Right lung (tissue), 10 donors: ENCODE measurements around the gene RNF34. TPM values are rescaled to one million over a fixed set of nuclear protein-coding genes. Genes with fewer than 3 reads are reported as not detected.
A peak's percentile ranks its signal among the peaks of the same experiment; 100 is the strongest.
"Not testable (repeated sequence)": the region's sequence is repeated elsewhere in the genome, so short reads cannot be mapped to it uniquely, and the experiment has no call there.

ENCODE experiments used
- DNase-seq, 2 donors: peaks; one replicate each; pipeline ENCODE4 v3.0.0-alpha.2; 2013
- long read RNA-seq, 8 donors: transcript quantifications; one replicate each; lab custom pipeline, GENCODE V29; 2026
- polyA plus RNA-seq, 5 donors: library from polyadenylated mRNA; unstranded; fragments of 120-200 nt; gene quantifications; one replicate each; pipeline versions ENCODE4 v1.2.1 to v1.2.3, GENCODE V29; 2013; ENCODE audit warnings: inconsistent platforms in 1 of 5, low replicate concordance in 1 of 5; ENCODE audit not compliant: insufficient read length in 5 of 5, insufficient read depth in 1 of 5

The RNF34 gene
- polyA plus RNA-seq = 10 to 100 TPM; 32.3 to 37.7 (median 35.3) TPM
- long read RNA-seq, donor 1, transcript RNF34-201 (6 exons, 2,066 nt) = major isoform, 7 of 17 reads
- long read RNA-seq, donor 1, partial matches to known transcripts = 7 of 17 reads
- long read RNA-seq, donor 1, other reads (novel, unspliced or antisense) = 0 of 17 reads
- long read RNA-seq, donor 2, transcript RNF34-201 (6 exons, 2,066 nt) = major isoform, 11 of 12 reads
- long read RNA-seq, donor 2, partial matches to known transcripts = 0 of 12 reads
- long read RNA-seq, donor 2, other reads (novel, unspliced or antisense) = 0 of 12 reads
- long read RNA-seq, donor 3, transcript RNF34-201 (6 exons, 2,066 nt) = major isoform, 11 of 18 reads
- long read RNA-seq, donor 3, partial matches to known transcripts = 6 of 18 reads
- long read RNA-seq, donor 3, other reads (novel, unspliced or antisense) = 0 of 18 reads
- long read RNA-seq, donor 4, transcript RNF34-201 (6 exons, 2,066 nt) = major isoform, 7 of 9 reads
- long read RNA-seq, donor 4, partial matches to known transcripts = 0 of 9 reads
- long read RNA-seq, donor 4, other reads (novel, unspliced or antisense) = 0 of 9 reads
- long read RNA-seq, donor 5, transcript RNF34-201 (6 exons, 2,066 nt) = major isoform, 15 of 18 reads
- long read RNA-seq, donor 5, partial matches to known transcripts = 0 of 18 reads
- long read RNA-seq, donor 5, other reads (novel, unspliced or antisense) = 0 of 18 reads
- long read RNA-seq, donor 6, transcript RNF34-201 (6 exons, 2,066 nt) = major isoform, 13 of 25 reads
- long read RNA-seq, donor 6, partial matches to known transcripts = 12 of 25 reads
- long read RNA-seq, donor 6, other reads (novel, unspliced or antisense) = 0 of 25 reads
- long read RNA-seq, donor 7, transcript RNF34-201 (6 exons, 2,066 nt) = major isoform, 6 of 8 reads
- long read RNA-seq, donor 7, partial matches to known transcripts = 0 of 8 reads
- long read RNA-seq, donor 7, other reads (novel, unspliced or antisense) = 0 of 8 reads
- long read RNA-seq, donor 8, partial matches to known transcripts = 0 of 1 reads
- long read RNA-seq, donor 8, other reads (novel, unspliced or antisense) = 0 of 1 reads

DNA sequence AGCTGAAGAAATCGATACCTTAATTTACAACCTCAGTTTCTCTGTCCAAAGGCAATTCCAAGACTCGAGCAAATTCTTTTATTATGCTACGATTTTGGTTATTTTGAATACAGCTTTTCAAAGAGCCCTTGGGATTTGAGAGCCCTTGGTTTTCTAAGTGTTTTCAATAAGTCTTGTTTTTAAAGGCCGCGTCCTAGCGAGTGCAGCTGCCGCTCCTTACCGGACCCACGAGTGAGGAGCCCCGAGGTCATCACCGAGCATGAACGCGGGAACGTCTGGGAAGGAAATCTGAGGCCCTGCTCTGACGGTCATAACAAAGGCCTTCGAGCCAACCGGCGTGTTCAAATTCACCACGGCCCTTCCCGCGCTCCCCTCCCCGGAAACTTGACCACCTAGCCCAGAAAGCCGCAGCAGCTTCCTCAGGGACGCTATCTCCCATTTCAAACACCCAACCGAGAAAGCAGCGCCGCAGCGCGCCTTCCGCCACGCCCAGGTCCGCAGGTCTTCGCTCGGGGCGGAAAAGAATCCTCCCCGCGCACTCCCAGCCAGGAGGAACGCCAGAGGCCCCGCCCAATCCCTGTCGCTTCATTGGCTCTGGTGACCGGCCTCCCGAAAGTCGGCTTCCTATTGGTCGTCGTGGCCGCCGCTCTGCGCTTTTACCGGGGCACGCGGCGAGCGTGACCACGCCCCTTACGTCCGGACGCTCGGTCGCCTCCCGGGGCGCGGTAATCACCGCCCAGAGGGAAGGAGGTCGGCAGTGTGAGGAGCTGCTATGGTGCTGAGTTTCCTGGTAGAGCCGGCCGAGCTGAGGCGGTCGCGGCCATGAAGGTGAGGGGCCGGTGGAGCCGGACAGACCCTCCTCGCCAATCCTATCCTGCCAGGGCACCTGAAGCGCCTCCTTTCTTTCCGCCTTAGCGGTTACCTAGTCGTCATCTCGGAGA lies at the start of gene RNF34:
RNF34 (plus strand) TSS at position 728 of the 941 bp plus-strand sequence; CDS start at position 823, 95 bp downstream.
- peak; percentile 98 to 99 for DNase-seq

- peak; percentile 95 to 96 for DNase-seq
These were observed 47.9 kb upstream of the RNF34 start, which contains the start of gene ANAPC5 for GRCh38 chr12:121351820-121352681. TSS of gene ANAPC5 (minus strand) at chr12:121352411. CDS start at chr12:121352340, 71 bp downstream.

GRCh38 chr12:121352682-121353018 lies 47.3 kb upstream of the RNF34 start:
- no peak for DNase-seq

DNA sequence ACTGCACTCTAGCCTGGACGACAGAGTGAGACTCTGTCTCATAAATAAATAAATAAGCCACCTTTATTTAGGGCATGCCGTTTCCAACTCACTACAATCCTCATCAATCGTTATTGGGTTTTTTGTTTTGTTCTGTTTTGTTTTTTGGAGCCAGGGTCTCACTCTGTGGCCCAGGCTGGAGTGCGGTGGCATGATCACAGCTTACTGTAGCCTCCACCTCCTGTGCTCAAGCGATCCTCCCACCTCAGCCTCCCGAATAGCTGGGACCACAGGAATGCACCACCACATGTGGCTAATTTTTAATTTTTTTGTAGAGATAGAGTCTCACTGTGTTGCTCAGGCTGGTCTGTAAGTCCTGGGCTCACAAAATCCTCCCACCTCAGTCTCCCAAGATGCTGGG lies 44.1 kb upstream of the RNF34 start:
- no peak for DNase-seq

GRCh38 chr12:121356657-121357056 lies 43.3 kb upstream of the RNF34 start:
- DNase-seq = no peak

DNA sequence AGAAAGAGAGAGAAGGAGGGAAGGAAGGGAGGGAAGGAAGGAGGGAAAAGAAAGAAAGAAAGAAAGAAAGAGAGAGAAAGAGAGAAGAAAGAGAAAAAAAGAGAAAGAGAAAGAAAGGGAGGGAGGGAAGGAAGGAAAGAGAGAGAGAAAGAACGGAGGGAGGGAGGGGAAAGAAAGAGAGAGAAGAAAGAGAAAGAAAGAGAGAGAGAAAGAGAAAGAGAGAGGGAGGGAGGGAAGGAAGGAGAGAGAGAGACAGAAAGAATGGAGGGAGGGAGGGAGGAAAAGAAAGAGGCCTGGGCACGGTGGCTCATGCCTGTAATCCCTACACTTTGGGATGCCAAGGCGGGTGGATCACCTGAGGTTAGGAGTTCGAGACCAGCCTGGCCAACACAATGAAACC lies 42.6 kb upstream of the RNF34 start:
- DNase-seq = no peak

DNA sequence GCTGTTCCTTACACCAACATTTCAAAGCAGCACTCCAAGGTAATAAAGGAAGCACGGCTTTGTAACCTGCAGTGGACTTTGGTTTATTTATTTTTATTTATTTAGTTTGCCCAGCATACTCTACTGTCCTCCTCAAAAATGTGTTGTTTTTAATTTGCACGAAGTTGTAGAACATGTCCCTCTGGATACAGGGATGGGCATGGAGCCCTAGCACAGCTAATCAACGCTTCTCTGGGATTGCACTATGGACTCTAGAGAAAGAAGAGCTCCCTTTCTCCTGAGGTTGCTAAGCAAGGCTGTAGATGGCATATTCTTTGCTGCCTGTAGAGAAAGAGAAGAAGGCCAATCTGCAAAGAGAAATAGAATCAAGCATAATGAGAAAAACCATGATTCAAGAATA lies 41.8 kb upstream of the RNF34 start:
- DNase-seq = no peak

GRCh38 chr12:121364683-121365121 lies 35.2 kb upstream of the RNF34 start:
- DNase-seq = no peak

GRCh38 chr12:121365416-121366062 lies 34.4 kb upstream of the RNF34 start:
- no peak for DNase-seq

DNA sequence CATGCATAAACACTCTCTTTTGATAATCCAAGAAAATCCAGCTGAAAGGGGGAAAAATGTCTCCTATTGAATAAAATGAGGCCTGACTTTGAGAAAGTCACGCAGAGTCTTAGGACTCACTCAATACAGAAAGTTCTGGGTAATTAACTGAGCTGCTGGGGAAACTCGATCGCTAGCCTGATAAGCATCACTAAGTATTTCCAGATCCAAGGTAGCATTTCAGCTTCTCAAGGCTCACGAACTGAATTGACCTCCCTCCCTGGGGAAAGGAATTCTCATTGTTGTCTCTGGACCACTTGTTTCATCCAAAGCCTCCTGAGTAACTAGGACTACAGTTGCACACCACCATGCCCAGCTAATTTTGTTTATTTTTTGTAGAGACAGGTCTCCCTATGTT lies 33.9 kb upstream of the RNF34 start:
- no peak for DNase-seq

DNA sequence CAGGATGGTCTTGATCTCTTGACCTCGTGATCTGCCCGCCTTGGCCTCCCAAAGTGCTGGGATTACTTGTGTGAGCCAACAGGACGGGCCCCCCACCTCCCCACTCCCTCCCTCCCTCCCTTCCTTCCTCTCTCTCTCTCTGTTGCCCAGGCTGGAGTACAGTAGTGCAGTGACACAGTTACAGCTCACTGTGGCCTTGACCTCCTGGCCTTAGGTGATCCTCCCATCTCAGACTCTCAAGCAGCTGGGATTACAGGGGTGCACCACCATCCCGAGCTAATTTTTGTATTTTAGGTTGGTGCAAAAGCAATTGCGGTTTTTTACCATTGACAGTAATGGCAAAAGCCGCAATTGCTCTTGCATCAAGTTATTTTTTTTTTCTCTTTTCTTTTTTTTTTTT lies 28.5 kb upstream of the RNF34 start:
- no peak for DNase-seq

- DNase-seq = no peak
These were observed 26.2 kb upstream of the RNF34 start for GRCh38 chr12:121373755-121374154.

- DNase-seq = not testable (repeated sequence)
These were observed 25.6 kb upstream of the RNF34 start for GRCh38 chr12:121374336-121374735.

DNA sequence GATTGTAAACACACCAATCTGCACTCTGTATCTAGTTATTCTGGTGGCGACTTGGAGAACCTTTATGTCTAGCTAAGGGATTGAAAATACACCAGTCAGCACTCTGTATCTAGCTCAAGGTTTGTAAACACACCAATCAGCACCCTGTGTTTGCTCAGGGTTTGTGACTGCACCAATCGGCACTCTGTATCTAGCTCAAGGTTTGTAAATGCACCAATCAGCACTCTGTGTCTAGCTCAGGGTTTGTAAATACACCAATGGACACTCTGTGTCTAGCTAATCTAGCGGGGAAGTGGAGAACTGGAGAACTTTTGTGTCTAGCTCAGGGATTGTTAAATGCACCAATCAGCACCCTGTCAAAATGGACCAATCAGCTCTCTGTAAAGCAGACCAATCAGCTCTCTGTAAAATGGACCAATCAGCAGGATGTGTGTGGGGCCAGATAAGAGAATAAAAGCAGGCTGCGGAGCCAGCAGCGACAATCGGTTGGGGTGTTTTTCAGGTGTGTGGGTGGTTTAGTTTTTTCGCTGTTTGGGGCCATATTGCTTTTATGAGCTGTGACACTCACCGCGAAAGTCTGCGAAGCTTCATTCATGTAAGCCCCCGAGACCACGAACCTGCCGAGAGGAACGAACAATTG lies 24.9 kb upstream of the RNF34 start:
- not testable (repeated sequence) for DNase-seq

DNA sequence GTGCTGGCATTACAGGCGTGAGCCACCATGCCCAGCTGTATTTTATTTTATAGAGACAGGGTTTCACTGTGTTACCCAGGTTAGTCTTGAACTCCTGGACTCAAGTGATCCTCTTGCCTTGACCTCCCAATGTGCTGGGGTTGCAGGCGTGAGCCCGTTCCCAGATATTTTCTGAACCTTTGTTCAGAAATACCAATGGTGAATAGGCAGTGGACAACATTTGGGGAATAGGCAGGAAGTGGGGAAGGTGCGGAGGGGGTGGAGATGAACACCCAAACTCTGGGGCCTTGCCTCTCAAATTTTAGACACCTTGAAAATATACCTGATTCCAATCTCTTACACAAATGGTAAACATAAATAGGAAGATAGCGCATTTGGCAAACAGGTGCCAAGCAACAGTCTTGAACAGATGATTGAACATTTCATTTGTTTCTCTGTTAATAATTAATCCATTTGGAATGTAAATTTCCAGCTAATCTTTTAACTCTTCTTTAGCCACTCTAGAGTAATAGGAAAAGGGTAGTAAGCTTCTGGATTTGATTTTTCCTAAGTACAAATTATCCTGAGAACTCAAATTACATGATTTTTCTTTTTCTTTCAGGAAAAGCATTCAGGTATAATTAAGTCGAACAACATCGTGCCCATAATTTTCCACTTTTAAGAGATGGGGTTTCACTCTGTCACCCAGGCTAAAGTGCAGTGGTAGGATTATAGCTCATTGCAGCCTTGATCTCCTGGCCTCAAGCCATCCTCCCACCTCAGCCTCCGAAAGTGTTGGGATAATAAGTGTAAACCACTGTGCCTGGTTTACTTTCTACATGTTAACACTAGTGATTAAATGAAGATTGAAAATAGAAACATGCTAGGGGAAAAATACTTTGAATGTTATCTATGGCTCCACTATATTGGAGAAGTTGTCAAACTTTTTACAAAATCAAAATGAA lies 22.9 kb upstream of the RNF34 start:
- no peak for DNase-seq

- no peak for DNase-seq
These were observed 21.2 kb upstream of the RNF34 start for GRCh38 chr12:121378736-121379135.

GRCh38 chr12:121379945-121380344 lies 20.0 kb upstream of the RNF34 start:
- no peak for DNase-seq

DNA sequence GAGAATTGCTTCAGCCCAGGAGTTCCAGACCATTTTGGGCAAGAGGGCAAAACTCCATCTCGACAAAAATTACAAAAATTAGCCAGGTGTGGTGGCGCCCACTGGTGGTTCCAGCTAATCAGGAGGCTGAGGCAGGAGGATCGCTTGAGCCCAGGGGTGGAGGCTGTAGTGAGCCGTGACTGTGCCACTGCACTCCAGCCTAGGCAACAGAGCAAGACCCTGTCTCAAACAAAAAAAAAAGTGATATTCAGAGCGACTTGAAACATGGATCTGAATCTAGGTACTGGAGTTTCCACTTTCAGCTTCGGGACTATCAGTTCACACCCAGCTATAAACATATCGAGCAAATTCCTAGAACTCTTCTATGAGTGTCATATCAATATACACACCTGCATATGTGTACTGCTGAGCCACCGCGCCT lies 16.3 kb upstream of the RNF34 start:
- no peak for DNase-seq
